ENCODE results near the gene APBB2. TPM values are rescaled to one million over a fixed set of nuclear protein-coding genes. Genes with fewer than 3 reads are reported as not detected.
A peak's percentile ranks its signal among the peaks of the same experiment; 100 is the strongest.
"Not testable (repeated sequence)": the region's sequence is repeated elsewhere in the genome, so short reads cannot be mapped to it uniquely, and the experiment has no call there.

APBB2 gene
- total and polyA plus RNA-seq, 4 donors = 4.8 to 31.5 (median 11.2) TPM

DNA sequence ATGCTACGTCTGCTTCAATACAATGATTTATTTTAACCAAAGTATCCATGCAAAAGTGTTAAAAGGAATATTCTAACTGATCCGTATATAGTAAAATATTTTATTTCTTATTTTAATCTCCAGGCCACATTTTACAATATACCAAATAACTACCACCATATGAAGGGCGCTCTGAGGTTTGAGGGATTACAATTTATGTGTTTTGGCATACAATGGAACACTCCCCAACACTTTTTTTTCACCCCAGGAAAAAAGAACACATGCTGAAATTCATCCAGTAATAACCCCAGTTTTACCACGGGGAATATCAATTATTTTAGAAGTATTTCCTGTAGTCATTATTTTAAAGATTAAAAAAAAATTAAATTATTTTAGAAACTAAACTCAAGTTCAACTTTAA, 65.4 kb downstream of the APBB2 start:
- H3K9ac ChIP-seq (ENCODE audit: low read depth in 1 of 2, low read length in 2 of 2) = no peak overlapping the region
- H3K36me3 ChIP-seq (ENCODE audit: control insufficient read depth in 4 of 4, insufficient read depth in 3 of 4, low read depth in 1 of 4, low read length in 3 of 4) = no peaks in the 10 kb centered on the region
- H3K27ac ChIP-seq (ENCODE audit: low read depth in 1 of 2, low read length in 2 of 2) = no peak overlapping the region
- no peaks in the 10 kb centered on the region for H3K27me3 ChIP-seq (ENCODE audit: control insufficient read depth in 4 of 4, insufficient read depth in 4 of 4, low read length in 3 of 4)
- H3K4me1 ChIP-seq (ENCODE audit: control insufficient read depth in 4 of 4, insufficient read depth in 4 of 4, low read length in 3 of 4) = peaks cover 0 to 22% (median 14%) of the 10 kb centered on the region in 4 donors
- TF ChIP-seq, protein P1, sequence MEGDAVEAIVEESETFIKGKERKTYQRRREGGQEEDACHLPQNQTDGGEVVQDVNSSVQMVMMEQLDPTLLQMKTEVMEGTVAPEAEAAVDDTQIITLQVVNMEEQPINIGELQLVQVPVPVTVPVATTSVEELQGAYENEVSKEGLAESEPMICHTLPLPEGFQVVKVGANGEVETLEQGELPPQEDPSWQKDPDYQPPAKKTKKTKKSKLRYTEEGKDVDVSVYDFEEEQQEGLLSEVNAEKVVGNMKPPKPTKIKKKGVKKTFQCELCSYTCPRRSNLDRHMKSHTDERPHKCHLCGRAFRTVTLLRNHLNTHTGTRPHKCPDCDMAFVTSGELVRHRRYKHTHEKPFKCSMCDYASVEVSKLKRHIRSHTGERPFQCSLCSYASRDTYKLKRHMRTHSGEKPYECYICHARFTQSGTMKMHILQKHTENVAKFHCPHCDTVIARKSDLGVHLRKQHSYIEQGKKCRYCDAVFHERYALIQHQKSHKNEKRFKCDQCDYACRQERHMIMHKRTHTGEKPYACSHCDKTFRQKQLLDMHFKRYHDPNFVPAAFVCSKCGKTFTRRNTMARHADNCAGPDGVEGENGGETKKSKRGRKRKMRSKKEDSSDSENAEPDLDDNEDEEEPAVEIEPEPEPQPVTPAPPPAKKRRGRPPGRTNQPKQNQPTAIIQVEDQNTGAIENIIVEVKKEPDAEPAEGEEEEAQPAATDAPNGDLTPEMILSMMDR (IDR thresholded peaks at IDR 0.05; ENCODE audit: low read depth, low read length, missing input control) = no peak
- no peak for TF ChIP-seq TAF1 (conservative IDR thresholded peaks at IDR 0.05)
- WGBS = 90% methylated on average over 4 of the region's 4 CpGs
- no peak for DNase-seq (ENCODE audit: low spot score)
- H3K4me3 ChIP-seq (ENCODE audit: low read depth in 1 of 3, low read length in 3 of 3) = no peak overlapping the region
- no peaks in the 10 kb centered on the region for H3K9me3 ChIP-seq (ENCODE audit: control insufficient read depth in 4 of 4, low read length in 3 of 4)

DNA sequence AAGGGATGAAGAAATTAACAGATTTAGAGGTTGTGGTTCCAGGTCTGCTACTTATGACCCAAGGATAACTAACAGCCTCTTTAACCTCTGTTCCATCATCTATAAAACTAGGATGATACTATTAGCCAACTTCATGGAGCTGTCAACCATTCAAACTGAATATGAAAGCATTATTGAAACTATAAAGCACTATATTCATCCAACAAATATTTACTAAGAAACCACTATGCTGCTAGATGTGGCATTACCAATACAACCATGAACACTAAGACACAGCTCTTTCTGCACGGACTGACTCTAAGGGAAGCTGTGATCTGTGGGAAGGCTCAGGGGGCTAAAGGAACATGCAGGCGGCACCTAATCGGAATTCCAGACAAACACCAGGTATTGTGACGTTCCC, 66.0 kb downstream of the APBB2 start:
- H3K4me3 ChIP-seq (ENCODE audit: low read depth in 1 of 3, low read length in 3 of 3) = no peak overlapping the region
- H3K4me1 ChIP-seq (ENCODE audit: control insufficient read depth in 4 of 4, insufficient read depth in 4 of 4, low read length in 3 of 4) = peaks cover 0 to 26% (median 17%) of the 10 kb centered on the region in 4 donors
- 91% methylated on average over 4 of the region's 4 CpGs for WGBS
- H3K36me3 ChIP-seq (ENCODE audit: control insufficient read depth in 4 of 4, insufficient read depth in 3 of 4, low read depth in 1 of 4, low read length in 3 of 4) = no peaks in the 10 kb centered on the region
- TF ChIP-seq FOXA1 (IDR thresholded peaks at IDR 0.05) (no peak), ATF3 (IDR thresholded peaks at IDR 0.05) (no peak), SP1 (IDR thresholded peaks at IDR 0.05) (no peak), RAD21 (IDR thresholded peaks at IDR 0.05) (no peak), FOXA2 (IDR thresholded peaks at IDR 0.05) (no peak), GABPA (IDR thresholded peaks at IDR 0.05 in 1 of 2, conservative IDR thresholded peaks at IDR 0.05 in 1 of 2) (no peak), RXRA (IDR thresholded peaks at IDR 0.05) (no peak), YY1 (IDR thresholded peaks at IDR 0.05) (no peak), HNF4G (IDR thresholded peaks at IDR 0.05) (no peak), TAF1 (conservative IDR thresholded peaks at IDR 0.05) (no peak), HNF4A (conservative IDR thresholded peaks at IDR 0.05) (no peak), EGR1 (IDR thresholded peaks at IDR 0.05; ENCODE audit: low read depth in 2 of 2) (no peak)
- TF ChIP-seq, protein P1 (IDR thresholded peaks at IDR 0.05; ENCODE audit: low read depth, low read length, missing input control) = no peak
- TF ChIP-seq, protein P2, sequence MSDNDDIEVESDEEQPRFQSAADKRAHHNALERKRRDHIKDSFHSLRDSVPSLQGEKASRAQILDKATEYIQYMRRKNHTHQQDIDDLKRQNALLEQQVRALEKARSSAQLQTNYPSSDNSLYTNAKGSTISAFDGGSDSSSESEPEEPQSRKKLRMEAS (IDR thresholded peaks at IDR 0.05) = no peak
- H3K27me3 ChIP-seq (ENCODE audit: control insufficient read depth in 4 of 4, insufficient read depth in 4 of 4, low read length in 3 of 4) = no peaks in the 10 kb centered on the region
- H3K9ac ChIP-seq (ENCODE audit: low read depth in 1 of 2, low read length in 2 of 2) = no peak overlapping the region
- H3K27ac ChIP-seq (ENCODE audit: low read depth in 1 of 2, low read length in 2 of 2) = peak overlapping the region in 1 of 2 donors; percentile 9
- H3K9me3 ChIP-seq (ENCODE audit: control insufficient read depth in 4 of 4, low read length in 3 of 4) = no peaks in the 10 kb centered on the region
- no peak for DNase-seq (ENCODE audit: low spot score)

- H3K4me1 ChIP-seq (ENCODE audit: control insufficient read depth in 4 of 4, insufficient read depth in 4 of 4, low read length in 3 of 4) = peaks cover 4 to 32% (median 23%) of the 10 kb centered on the region in 4 donors
- peak overlapping the region in 1 of 2 donors; percentile 28 for H3K9ac ChIP-seq (ENCODE audit: low read depth in 1 of 2, low read length in 2 of 2)
- DNase-seq (ENCODE audit: low spot score); H3K27me3 ChIP-seq (ENCODE audit: control insufficient read depth in 4 of 4, insufficient read depth in 4 of 4, low read length in 3 of 4); H3K36me3 ChIP-seq (ENCODE audit: control insufficient read depth in 4 of 4, insufficient read depth in 3 of 4, low read depth in 1 of 4, low read length in 3 of 4); H3K9me3 ChIP-seq (ENCODE audit: control insufficient read depth in 4 of 4, low read length in 3 of 4): not testable (repeated sequence)
- 66% methylated on average over 3 of the region's 3 CpGs for WGBS
- H3K27ac ChIP-seq (ENCODE audit: low read depth in 1 of 2, low read length in 2 of 2) = peak overlapping the region; percentile 66 to 85
- peak overlapping the region in 1 of 3 donors; percentile 29 for H3K4me3 ChIP-seq (ENCODE audit: low read depth in 1 of 3, low read length in 3 of 3)
Observed at GRCh38 chr4:41147570-41147969, 66.8 kb downstream of the APBB2 start.

All from liver (tissue), 9 donors.